HL-60 (cell line): ENCODE data around the gene PDE3A.
"Not testable (repeated sequence)": the region's sequence is repeated elsewhere in the genome, so short reads cannot be mapped to it uniquely, and the experiment has no call there.

Experiments used
- DNase-seq, 2 experiments: peaks; one replicate each; pipeline ENCODE4 v3.0.0-alpha.2; 2010 to 2020; ENCODE audit warnings: low read depth in 1 of 2, low spot score in 1 of 2
- H3K27ac ChIP-seq: fragments of 250-450 bp; sonication (Bioruptor Pico); replicated peaks from 2 replicates; pipeline ENCODE4 v1.5.1; 2020; ENCODE audit warnings: mild to moderate bottlenecking, moderate library complexity
- H3K27me3 ChIP-seq: fragments of 250-450 bp; sonication (Bioruptor Pico); 2 replicates; pipeline ENCODE4 v1.5.1; 2021; ENCODE audit warnings: mild to moderate bottlenecking, moderate library complexity; ENCODE audit not compliant: insufficient read depth, poor library complexity, severe bottlenecking
- H3K4me3 ChIP-seq: replicated peaks from 2 replicates; pipeline ENCODE4 v1.5.1; 2011; ENCODE audit warnings: mild to moderate bottlenecking, control low read depth, low read length; ENCODE audit not compliant: insufficient read depth
- CTCF ChIP-seq: IDR thresholded peaks from one replicate; pipeline ENCODE4 v1.5.1; 2011; ENCODE audit warnings: low read length, control low read depth, inconsistent platforms; ENCODE audit not compliant: insufficient read depth
- GABPA ChIP-seq: IDR thresholded peaks from 2 replicates; pipeline ENCODE4 v1.6.1; 2012; ENCODE audit warnings: low read depth
- POLR2AphosphoS5 ChIP-seq: IDR thresholded peaks from 2 replicates; pipeline ENCODE4 v1.6.1; 2012; ENCODE audit warnings: low read depth
- REST ChIP-seq: IDR thresholded peaks from 2 replicates; pipeline ENCODE4 v1.6.1; 2012; ENCODE audit warnings: low read depth; ENCODE audit not compliant: insufficient replicate concordance
- SPI1 ChIP-seq: IDR thresholded peaks from 2 replicates; pipeline ENCODE4 v1.6.1; 2012; ENCODE audit warnings: low read depth, mild to moderate bottlenecking, borderline replicate concordance

PDE3A gene

GRCh38 chr12:20601668-20602280 is 233.4 kb downstream of the PDE3A start:
- no peak overlapping the region for H3K27ac ChIP-seq
- no peak for DNase-seq
- H3K27me3 ChIP-seq, result no peaks in the 10 kb centered on the region
- no peak overlapping the region for H3K4me3 ChIP-seq
- no peak for TF ChIP-seq CTCF
- TF ChIP-seq SPI1, result no peak
- TF ChIP-seq REST, result no peak
- no peak for TF ChIP-seq POLR2AphosphoS5
- no peak for TF ChIP-seq GABPA

- TF ChIP-seq REST, result no peak
- TF ChIP-seq CTCF, result no peak
- no peak for TF ChIP-seq GABPA
- no peak for TF ChIP-seq SPI1
- TF ChIP-seq POLR2AphosphoS5, result no peak
- Histone ChIP-seq H3K27me3 (no peaks in the 10 kb centered on the region), H3K4me3 (no peak overlapping the region), H3K27ac (no peak overlapping the region)
- DNase-seq, result no peak
Measured at GRCh38 chr12:20602641-20603391, 234.5 kb downstream of the PDE3A start.

- DNase-seq, result no peak
- Histone ChIP-seq H3K4me3 (no peak overlapping the region), H3K27ac (no peak overlapping the region), H3K27me3 (no peaks in the 10 kb centered on the region)
- TF ChIP-seq REST, result no peak
- no peak for TF ChIP-seq GABPA
- no peak for TF ChIP-seq SPI1
- no peak for TF ChIP-seq POLR2AphosphoS5
- TF ChIP-seq CTCF, result no peak
Measured at GRCh38 chr12:20604408-20605067, 236.2 kb downstream of the PDE3A start.

GRCh38 chr12:20615020-20615419 is 246.7 kb downstream of the PDE3A start:
- not testable (repeated sequence) for H3K4me3 ChIP-seq, H3K27ac ChIP-seq, H3K27me3 ChIP-seq, DNase-seq
